ENCODE data around the gene ASAH2.

DNA sequence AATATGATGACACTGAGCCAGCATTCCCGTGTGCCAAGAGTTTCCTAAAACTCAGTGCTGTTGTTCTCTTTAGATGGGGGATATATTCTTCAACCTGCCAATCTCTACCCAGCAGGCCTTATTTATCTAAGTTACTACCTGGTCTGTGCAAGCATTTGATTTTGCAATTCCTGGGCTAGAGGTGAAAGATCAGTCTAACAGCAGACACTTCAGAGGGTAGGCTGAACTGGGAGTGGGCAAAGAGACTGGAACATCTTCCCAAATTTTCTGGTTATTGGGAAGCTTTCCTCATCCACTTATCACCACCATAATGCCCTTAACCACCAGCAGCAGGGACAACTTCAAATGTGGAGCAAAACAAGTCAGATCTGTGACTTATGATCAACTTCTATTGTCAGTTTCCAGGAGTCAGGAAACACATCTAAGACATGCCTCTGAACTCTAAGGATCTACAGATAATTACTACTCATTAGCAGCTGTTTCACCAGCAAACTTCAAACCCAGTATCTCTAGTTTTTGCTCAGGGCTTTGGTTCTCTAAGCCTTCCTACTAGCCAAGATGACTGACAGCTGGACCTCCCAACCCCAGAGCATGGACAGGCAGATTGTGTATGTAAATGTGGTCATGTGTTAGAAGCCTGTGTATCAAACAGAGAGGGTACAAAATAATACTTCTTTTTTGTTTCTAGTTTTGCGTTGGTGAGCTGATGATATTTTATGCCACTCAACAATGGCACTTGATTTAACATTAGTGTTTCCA lies 1.0 kb downstream of the ASAH2 start:
- TF ChIP-seq EZH2 (IDR thresholded peaks at IDR 0.05) = no peak
- TF ChIP-seq, protein P1, sequence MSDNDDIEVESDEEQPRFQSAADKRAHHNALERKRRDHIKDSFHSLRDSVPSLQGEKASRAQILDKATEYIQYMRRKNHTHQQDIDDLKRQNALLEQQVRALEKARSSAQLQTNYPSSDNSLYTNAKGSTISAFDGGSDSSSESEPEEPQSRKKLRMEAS (IDR thresholded peaks at IDR 0.05) = no peak
- TF ChIP-seq, protein P2, sequence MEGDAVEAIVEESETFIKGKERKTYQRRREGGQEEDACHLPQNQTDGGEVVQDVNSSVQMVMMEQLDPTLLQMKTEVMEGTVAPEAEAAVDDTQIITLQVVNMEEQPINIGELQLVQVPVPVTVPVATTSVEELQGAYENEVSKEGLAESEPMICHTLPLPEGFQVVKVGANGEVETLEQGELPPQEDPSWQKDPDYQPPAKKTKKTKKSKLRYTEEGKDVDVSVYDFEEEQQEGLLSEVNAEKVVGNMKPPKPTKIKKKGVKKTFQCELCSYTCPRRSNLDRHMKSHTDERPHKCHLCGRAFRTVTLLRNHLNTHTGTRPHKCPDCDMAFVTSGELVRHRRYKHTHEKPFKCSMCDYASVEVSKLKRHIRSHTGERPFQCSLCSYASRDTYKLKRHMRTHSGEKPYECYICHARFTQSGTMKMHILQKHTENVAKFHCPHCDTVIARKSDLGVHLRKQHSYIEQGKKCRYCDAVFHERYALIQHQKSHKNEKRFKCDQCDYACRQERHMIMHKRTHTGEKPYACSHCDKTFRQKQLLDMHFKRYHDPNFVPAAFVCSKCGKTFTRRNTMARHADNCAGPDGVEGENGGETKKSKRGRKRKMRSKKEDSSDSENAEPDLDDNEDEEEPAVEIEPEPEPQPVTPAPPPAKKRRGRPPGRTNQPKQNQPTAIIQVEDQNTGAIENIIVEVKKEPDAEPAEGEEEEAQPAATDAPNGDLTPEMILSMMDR (IDR thresholded peaks at IDR 0.05 in 2 of 3, conservative IDR thresholded peaks at IDR 0.05 in 1 of 3; ENCODE audit: borderline replicate concordance in 1 of 3, insufficient read depth in 1 of 3, low read depth in 2 of 3, low read length in 2 of 3) = no peak
- TF ChIP-seq POLR2AphosphoS5 (IDR thresholded peaks at IDR 0.05; ENCODE audit: low read depth, low read length) = no peak
- TF ChIP-seq, protein P3, sequence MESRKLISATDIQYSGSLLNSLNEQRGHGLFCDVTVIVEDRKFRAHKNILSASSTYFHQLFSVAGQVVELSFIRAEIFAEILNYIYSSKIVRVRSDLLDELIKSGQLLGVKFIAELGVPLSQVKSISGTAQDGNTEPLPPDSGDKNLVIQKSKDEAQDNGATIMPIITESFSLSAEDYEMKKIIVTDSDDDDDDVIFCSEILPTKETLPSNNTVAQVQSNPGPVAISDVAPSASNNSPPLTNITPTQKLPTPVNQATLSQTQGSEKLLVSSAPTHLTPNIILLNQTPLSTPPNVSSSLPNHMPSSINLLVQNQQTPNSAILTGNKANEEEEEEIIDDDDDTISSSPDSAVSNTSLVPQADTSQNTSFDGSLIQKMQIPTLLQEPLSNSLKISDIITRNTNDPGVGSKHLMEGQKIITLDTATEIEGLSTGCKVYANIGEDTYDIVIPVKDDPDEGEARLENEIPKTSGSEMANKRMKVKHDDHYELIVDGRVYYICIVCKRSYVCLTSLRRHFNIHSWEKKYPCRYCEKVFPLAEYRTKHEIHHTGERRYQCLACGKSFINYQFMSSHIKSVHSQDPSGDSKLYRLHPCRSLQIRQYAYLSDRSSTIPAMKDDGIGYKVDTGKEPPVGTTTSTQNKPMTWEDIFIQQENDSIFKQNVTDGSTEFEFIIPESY (IDR thresholded peaks at IDR 0.05; ENCODE audit: extremely low read depth, insufficient replicate concordance, low read length) = no peak
- TF ChIP-seq, protein P4, sequence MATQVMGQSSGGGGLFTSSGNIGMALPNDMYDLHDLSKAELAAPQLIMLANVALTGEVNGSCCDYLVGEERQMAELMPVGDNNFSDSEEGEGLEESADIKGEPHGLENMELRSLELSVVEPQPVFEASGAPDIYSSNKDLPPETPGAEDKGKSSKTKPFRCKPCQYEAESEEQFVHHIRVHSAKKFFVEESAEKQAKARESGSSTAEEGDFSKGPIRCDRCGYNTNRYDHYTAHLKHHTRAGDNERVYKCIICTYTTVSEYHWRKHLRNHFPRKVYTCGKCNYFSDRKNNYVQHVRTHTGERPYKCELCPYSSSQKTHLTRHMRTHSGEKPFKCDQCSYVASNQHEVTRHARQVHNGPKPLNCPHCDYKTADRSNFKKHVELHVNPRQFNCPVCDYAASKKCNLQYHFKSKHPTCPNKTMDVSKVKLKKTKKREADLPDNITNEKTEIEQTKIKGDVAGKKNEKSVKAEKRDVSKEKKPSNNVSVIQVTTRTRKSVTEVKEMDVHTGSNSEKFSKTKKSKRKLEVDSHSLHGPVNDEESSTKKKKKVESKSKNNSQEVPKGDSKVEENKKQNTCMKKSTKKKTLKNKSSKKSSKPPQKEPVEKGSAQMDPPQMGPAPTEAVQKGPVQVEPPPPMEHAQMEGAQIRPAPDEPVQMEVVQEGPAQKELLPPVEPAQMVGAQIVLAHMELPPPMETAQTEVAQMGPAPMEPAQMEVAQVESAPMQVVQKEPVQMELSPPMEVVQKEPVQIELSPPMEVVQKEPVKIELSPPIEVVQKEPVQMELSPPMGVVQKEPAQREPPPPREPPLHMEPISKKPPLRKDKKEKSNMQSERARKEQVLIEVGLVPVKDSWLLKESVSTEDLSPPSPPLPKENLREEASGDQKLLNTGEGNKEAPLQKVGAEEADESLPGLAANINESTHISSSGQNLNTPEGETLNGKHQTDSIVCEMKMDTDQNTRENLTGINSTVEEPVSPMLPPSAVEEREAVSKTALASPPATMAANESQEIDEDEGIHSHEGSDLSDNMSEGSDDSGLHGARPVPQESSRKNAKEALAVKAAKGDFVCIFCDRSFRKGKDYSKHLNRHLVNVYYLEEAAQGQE (IDR thresholded peaks at IDR 0.05; ENCODE audit: low read depth) = no peak

Data from HCT116 (cell line).